Measurements from ENCODE around the gene TYW1. TPM values are rescaled to one million over a fixed set of nuclear protein-coding genes. Genes with fewer than 3 reads are reported as not detected.
"Not testable (repeated sequence)": the region's sequence is repeated elsewhere in the genome, so short reads cannot be mapped to it uniquely, and the experiment has no call there.

TYW1 gene
- total RNA-seq, 1 experiment from 2014 or later, result 13.2 TPM

DNA sequence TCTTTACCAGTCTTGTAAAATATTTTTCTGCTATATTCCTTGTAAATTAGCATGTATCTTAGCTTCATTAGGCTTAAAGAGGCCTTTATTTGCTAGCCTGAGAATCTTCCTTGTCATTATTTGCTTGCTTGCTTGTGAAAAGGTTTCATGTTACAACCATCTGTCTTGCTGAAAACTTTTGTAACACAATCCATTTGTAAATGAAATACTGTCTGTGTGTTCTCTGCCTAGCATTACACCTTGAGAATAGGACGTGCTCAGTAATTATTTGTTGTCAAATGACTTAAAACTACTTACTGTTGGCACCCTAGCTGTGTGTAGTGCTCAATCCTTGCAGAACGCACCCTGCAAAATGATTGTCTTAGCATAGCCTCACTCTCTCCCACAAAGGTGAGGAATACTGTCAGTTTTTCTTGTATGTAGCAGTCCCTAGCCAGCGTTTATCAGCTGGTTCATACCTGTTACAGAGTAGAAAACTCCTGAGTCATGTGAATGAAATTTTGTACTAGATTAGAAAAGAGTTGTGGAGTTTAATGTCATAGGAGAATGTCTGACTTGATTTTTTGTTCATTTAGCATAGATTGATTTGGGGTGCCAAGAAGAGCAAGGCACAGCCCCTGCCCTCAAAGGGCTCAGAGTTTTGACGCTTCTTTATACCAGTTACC is 193.3 kb downstream of the TYW1 start:
- DNase-seq (ENCODE audit: low read depth), result not testable (repeated sequence)

- not testable (repeated sequence) for DNase-seq (ENCODE audit: low read depth)
Observed at GRCh38 chr7:67191002-67191720, 194.5 kb downstream of the TYW1 start.

- not testable (repeated sequence) for DNase-seq (ENCODE audit: low read depth)
Observed at GRCh38 chr7:67192123-67192702, 195.6 kb downstream of the TYW1 start.

DNA sequence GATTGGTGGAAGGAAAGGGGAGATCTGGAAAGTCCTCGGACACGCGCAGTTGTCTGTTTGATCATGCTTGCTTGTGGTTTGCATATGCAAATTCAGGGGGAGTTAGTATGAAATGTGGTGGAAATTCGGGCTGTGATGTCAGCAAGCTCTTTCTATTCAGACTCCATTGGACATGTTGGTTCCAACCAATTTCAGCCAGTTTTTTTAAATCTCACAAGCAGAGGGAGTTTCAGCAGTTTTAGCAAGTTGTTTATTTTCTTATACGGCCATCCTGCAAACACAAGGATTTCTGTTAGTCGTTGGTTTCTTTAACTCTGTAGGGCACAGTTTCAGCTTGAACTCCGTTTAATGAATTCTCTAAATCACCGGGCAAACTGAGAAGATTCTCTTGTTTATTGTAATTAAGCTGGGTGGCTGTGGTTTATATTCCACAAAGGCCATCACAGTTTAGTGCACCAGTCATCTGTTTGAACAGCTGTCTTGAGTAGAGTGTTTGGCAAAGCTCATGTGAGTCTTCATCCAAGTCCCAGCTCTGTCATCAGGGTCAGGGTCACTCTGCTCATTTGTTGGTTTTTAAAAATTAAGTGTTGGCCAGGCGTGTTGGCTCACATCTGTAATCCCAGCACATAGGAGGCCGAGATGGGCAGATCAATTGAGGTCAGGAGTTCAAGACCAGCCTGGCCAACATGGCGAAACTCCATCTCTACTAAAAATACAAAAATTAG is 196.4 kb downstream of the TYW1 start:
- DNase-seq (ENCODE audit: low read depth), result not testable (repeated sequence)

DNA sequence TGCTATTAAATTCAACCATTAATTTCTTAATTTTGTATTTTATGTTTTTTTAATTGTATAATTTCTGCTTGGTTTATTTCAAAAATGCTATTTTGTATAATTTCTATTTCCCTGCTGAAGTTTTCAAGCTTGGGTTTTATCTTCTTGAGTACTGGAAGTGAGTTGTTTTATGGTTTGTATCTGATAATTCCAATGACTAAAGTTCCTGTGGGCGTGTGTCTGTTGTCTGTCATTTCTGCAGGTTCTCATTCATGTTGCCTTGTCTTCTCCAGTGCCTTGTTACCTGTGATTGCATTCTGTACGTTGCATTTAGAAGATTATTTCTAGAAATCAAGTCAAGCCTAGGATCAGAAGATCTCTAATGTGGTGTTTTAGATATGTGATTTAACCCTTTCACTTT is 199.5 kb downstream of the TYW1 start:
- DNase-seq (ENCODE audit: low read depth), result not testable (repeated sequence)

- DNase-seq (ENCODE audit: low read depth), result not testable (repeated sequence)
Observed at GRCh38 chr7:67198865-67199526, 202.4 kb downstream of the TYW1 start.

GRCh38 chr7:67205772-67206171 is 209.1 kb downstream of the TYW1 start:
- DNase-seq (ENCODE audit: low read depth), result not testable (repeated sequence)

DNA sequence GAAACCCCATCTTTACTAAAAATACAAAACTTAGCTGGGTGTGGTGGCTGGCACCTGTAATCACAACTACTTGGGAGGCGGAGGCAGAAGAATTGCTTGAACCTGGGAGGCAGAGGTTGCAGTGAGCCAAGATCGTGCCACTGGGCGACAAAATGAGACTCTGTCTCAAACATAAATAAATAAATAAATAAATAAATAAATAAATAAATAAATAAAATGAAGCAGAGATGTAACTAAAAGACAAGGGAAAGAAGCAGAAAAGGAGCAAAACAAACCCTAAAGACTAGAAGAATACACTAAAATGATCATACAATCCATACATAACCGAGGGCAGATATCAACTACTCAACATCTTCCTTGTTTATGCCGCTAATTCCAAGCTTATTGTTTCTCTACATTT is 209.8 kb downstream of the TYW1 start:
- DNase-seq (ENCODE audit: low read depth), result no peak

DNA sequence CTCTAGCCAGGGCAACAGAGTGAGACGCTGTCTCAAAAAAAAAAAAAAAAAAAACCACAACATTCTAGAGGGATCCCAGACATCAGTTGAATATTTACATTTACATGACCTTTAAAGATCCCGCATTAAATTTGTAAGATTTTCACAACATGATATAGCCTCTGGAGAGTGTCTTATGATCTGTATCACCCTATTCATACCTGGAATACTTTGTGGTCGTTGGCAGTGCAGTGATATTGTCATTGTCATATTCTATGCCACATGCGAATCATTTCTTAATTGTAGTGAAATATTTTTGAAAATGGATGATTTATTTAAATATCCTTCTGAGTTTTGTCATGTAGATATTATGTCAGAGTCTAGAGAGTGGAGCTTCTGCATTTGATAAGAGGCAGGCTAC is 212.0 kb downstream of the TYW1 start:
- not testable (repeated sequence) for DNase-seq (ENCODE audit: low read depth)

DNA sequence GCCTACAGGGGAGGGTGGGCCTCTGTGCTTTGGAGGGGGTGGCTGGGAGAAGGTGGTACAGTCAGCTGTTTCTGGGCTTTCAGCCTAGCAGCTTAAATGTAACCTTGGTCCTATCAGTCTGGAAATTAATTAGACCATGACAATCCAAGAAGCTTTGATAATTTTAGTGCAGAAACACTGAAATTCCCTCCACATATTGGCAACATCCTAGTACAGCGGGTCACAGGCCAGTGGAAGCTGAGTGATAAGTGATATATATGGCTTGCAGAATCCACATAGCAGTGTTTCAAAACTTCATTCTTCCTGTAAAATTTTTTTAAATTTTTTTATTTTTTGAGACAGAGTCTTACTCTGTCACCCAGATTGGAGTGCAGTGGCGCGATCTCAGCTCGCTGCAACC is 212.6 kb downstream of the TYW1 start:
- no peak for DNase-seq (ENCODE audit: low read depth)

- DNase-seq (ENCODE audit: low read depth), result no peak
Observed at GRCh38 chr7:67210567-67210966, 213.9 kb downstream of the TYW1 start.

DNA sequence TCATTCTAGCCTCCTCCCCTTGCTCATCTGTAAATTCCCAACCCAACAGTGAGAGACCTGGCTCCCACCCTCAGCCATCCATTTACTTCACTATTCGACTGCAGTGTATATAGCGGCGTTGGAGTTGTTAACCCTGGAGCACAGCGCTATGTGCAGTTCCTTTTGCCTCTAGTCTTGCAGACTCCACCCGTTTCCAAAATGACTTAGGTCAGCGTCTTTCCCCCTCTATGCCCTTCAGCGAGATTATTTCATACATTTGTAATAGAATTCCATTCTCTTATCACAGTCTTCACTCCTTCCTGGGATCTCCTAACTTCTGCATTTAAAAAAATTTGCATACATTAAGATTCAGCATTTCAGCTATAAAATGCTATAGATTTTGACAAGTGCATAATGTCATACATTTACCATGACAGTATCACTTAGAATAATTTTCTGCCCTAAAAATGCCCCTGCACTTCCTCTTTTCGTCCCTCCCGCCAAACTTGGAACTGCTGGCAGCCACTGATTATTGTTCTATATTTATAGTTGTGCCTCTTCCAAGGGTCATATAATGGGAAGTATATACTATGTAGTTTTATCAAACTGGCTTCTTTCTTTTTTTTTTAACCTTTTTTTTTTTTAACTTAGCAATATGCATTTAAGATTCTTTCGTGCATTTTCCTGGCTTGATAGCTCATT is 215.2 kb downstream of the TYW1 start:
- not testable (repeated sequence) for DNase-seq (ENCODE audit: low read depth)

GRCh38 chr7:67213038-67213437 is 216.4 kb downstream of the TYW1 start:
- not testable (repeated sequence) for DNase-seq (ENCODE audit: low read depth)

DNA sequence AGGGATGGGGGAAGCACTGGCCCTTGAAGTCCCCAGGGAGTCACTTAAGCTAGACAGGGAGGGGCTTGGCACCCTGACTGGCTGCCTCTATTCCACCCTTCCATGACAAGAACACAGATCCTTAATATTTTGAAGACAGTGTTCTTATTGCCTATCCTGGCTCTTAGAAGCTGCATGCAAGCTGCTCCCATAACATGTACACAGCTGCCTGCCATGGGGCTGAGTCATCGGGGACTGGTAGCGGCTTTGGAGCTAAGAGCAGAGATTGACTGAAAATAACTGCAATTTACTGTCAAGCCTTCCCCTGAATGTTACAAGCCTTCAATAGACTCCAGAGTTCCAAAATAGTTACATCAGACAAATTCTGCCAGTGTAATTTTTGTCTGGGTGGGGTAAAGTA is 226.9 kb downstream of the TYW1 start:
- DNase-seq (ENCODE audit: low read depth), result not testable (repeated sequence)

- DNase-seq (ENCODE audit: low read depth), result peak; percentile 82
Observed at GRCh38 chr7:67226340-67226907, 229.8 kb downstream of the TYW1 start.

DNA sequence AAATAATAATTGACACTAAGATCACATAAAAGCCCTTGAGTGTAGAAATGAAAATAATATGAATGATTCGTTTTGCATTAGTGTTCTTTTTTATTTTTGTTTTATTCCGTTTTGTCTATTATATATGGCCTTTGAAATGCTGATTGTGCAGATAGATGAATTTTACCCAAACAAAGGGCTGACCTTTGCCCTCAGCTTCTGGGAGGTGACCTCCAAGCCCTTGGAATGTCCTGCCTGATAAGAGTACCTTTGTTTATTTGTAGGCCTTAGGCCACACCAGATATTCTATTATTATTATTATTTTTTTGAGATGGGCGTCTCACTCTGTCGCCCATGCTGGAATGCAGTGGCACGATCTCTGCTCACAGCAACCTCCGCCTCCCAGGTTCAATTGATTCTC is 230.3 kb downstream of the TYW1 start:
- DNase-seq (ENCODE audit: low read depth), result not testable (repeated sequence)

GRCh38 chr7:67229018-67229417 is 232.4 kb downstream of the TYW1 start:
- DNase-seq (ENCODE audit: low read depth), result not testable (repeated sequence)

- not testable (repeated sequence) for DNase-seq (ENCODE audit: low read depth)
Observed at GRCh38 chr7:67230029-67230428, 233.4 kb downstream of the TYW1 start.

- DNase-seq (ENCODE audit: low read depth), result not testable (repeated sequence)
Observed at GRCh38 chr7:67233506-67233905, 236.9 kb downstream of the TYW1 start.

DNA sequence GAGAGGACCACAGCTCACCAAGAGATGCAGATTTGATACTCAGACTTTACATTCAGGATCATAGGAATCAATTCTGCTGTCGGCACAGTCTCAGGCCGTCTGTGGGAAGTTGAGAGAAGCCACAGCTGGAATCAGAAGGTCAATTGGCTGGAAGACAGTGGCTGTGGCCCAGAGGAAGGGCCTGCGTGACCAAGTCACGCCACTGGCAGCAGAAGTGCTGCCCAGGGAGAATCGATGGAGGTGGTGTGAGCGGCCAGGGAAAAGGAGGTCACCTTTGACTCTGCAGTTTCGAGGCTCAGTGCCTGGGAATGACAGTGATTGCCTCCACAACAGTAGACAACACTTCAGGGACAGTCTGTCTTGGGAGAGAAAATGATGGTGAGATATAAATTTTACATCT is 239.6 kb downstream of the TYW1 start:
- not testable (repeated sequence) for DNase-seq (ENCODE audit: low read depth)

All from HT1080 (cell line).